ENCODE data around the gene MYCN.

DNA sequence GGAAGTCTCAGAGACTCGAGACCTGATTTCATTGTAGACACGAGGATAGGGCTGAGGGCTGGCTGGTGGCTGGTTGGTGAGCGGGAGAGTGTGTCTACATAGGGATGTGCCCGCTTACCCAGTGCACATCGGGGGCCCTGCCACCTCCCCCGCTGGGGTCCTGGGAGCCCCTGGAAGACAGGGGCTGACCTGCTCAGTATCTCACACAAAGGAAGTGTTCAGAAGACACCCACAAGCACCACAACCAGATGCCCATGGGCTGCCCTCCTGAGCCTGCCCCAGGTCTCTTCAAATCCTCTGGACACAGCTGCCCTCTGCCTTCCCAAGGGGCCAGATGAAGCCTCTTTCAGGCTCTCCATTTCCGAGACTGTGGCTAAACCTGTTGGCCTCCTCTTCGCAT is 43.1 kb downstream of the MYCN start:
- TF ChIP-seq CTCF (conservative IDR thresholded peaks at IDR 0.05 in 1 of 2, IDR thresholded peaks at IDR 0.05 in 1 of 2; ENCODE audit: low read depth in 1 of 2, low read length in 2 of 2) (no peak), EZH2 (IDR thresholded peaks at IDR 0.05; ENCODE audit: low read length, missing control alignments) (no peak)

Data from fibroblast of lung (primary cell).